NB4 (cell line): ENCODE measurements around the gene GZMB.

Source experiments
- POLR2A ChIP-seq: IDR thresholded peaks from 2 replicates; pipeline ENCODE4 v1.6.1; 2011; ENCODE audit warnings: mild to moderate bottlenecking; ENCODE audit not compliant: insufficient read length; ENCODE audit errors: extremely low read depth
- TF ChIP-seq, protein P1 (sequence below): IDR thresholded peaks from one replicate; pipeline ENCODE4 v1.5.1; 2012; ENCODE audit warnings: low read depth, low read length
- TF ChIP-seq, protein P2 (sequence below): IDR thresholded peaks from 2 replicates; pipeline ENCODE4 v1.6.1; 2011; ENCODE audit warnings: low read depth, low read length

DNA sequence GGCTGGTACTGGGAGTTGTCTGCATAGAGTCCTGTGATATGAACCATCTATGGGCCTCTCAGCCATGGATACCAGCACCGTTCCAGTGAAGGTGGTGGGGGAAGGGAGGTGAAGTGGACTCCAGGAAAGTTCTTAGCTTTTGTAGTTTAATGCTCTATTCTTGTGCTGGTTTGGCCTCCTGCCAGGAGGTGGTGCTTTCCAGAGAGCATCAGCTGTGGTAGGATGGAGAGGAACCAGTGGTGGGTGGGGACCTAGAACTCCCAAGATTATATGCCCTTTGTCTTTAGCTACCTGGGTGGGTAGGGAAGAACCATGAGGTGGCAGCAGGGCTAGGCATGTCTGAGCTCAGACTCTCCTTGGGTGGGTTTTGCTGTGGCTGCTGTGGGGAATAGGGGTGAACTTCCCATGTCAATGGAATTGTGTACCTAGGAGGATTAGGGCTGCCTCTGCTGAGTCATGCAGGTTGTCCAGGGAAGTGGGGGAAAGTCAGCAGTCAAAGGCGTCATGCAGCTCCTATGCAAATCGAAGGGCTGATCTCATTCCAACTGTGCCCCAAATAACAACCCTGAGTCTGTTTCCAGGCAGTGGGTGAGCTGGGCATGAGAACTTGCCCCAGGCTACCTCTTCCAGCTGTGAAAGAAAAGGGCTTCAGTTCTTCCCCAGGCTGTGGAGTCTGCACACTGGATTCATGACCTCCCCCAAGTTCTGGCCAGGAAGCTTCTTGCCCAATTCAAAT, 38.7 kb downstream of the GZMB start:
- TF ChIP-seq POLR2A = no peak
- TF ChIP-seq, protein P1, sequence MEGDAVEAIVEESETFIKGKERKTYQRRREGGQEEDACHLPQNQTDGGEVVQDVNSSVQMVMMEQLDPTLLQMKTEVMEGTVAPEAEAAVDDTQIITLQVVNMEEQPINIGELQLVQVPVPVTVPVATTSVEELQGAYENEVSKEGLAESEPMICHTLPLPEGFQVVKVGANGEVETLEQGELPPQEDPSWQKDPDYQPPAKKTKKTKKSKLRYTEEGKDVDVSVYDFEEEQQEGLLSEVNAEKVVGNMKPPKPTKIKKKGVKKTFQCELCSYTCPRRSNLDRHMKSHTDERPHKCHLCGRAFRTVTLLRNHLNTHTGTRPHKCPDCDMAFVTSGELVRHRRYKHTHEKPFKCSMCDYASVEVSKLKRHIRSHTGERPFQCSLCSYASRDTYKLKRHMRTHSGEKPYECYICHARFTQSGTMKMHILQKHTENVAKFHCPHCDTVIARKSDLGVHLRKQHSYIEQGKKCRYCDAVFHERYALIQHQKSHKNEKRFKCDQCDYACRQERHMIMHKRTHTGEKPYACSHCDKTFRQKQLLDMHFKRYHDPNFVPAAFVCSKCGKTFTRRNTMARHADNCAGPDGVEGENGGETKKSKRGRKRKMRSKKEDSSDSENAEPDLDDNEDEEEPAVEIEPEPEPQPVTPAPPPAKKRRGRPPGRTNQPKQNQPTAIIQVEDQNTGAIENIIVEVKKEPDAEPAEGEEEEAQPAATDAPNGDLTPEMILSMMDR = no peak
- TF ChIP-seq, protein P2, sequence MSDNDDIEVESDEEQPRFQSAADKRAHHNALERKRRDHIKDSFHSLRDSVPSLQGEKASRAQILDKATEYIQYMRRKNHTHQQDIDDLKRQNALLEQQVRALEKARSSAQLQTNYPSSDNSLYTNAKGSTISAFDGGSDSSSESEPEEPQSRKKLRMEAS = no peak
